ENCODE data around the gene NBDY.

GRCh38 chrX:56782791-56783449 lies 53.9 kb downstream of the NBDY start:
- TF ChIP-seq CTCF (conservative IDR thresholded peaks at IDR 0.05; ENCODE audit: low read depth, low read length): no peak
- no peak for TF ChIP-seq EZH2 (IDR thresholded peaks at IDR 0.05; ENCODE audit: borderline replicate concordance, low read depth, low read length, poor library complexity, severe bottlenecking)

Measured in A673 (cell line).